Kidney (tissue), 14 donors: ENCODE results near the gene CA12. TPM values are rescaled to one million over a fixed set of nuclear protein-coding genes. Genes with fewer than 3 reads are reported as not detected.

Experiments
- DNase-seq, 5 donors: peaks; one replicate each; pipeline ENCODE4 v3.0.0-alpha.2; 2013 to 2020
- FAIRE-seq: peaks from 2 replicates; lab custom pipeline; 2012; peaks lifted over from hg19 to GRCh38; lab: Jason Lieb, UNC
- H3K27ac ChIP-seq, 2 donors: one replicate each; pipeline ENCODE4 v1.7.0; 2013; ENCODE audit warnings: low read depth in 2 of 2, low read length in 2 of 2, inconsistent platforms in 1 of 2
- H3K27me3 ChIP-seq: one replicate; pipeline ENCODE4 v1.7.1; 2013; ENCODE audit warnings: low read length, inconsistent platforms; ENCODE audit not compliant: control insufficient read depth, insufficient read depth
- H3K36me3 ChIP-seq, 3 donors: one replicate each; pipeline versions ENCODE4 v1.7.0 to v1.7.1; 2013; ENCODE audit warnings: low read length in 3 of 3, control low read depth in 1 of 3, inconsistent platforms in 1 of 3; ENCODE audit not compliant: insufficient read depth in 3 of 3, control insufficient read depth in 2 of 3
- H3K4me1 ChIP-seq, 3 donors: one replicate each; pipeline versions ENCODE4 v1.7.0 to v1.7.1; 2013; ENCODE audit warnings: low read length in 3 of 3, inconsistent platforms in 1 of 3, low read depth in 1 of 3; ENCODE audit not compliant: control insufficient read depth in 2 of 3, insufficient read depth in 2 of 3
- H3K4me3 ChIP-seq, 3 donors: one replicate each; pipeline versions ENCODE4 v1.7.0 to v1.8.1; 2013; ENCODE audit warnings: low read length in 3 of 3, control low read depth in 1 of 3, inconsistent platforms in 1 of 3
- H3K9ac ChIP-seq, 3 donors: one replicate each; pipeline versions ENCODE4 v1.7.0 to v1.7.1; 2013; ENCODE audit warnings: low read length in 3 of 3, control low read depth in 1 of 3, inconsistent platforms in 1 of 3
- H3K9me3 ChIP-seq, 3 donors: one replicate each; pipeline versions ENCODE4 v1.7.0 to v1.7.1; 2013; ENCODE audit warnings: low read length in 3 of 3, control low read depth in 1 of 3, inconsistent platforms in 1 of 3; ENCODE audit not compliant: control insufficient read depth in 2 of 3, insufficient read depth in 1 of 3
- intact Hi-C: fragments of 100-400 bp; cut with DNase I; formaldehyde crosslinking; loops from one replicate; pipeline ENCODE4 v1.11.1; 2022
- polyA plus RNA-seq: library from polyadenylated mRNA; stranded (reverse); fragments of 350-450 nt; fragmentation: Illumina TruSeq; extraction: RNeasy Lipid Tissue Mini Kit (QIAGEN cat#74804); gene quantifications from one replicate; pipeline ENCODE4 v1.2.3, GENCODE V29; 2014; ENCODE audit warnings: low read depth, low replicate concordance; ENCODE audit not compliant: insufficient read depth
- total RNA-seq: library from RNA; stranded (reverse); fragmentation: NEBNext Ultra II Directional; extraction: Animal tissue kit (Norgen Biotek cat#: 25700); gene quantifications from one replicate; pipeline ENCODE4 v1.2.1, GENCODE V29; 2021
- TF ChIP-seq, protein P1 (sequence below): IDR thresholded peaks from 3 replicates; pipeline ENCODE4 v1.5.1; 2012; ENCODE audit warnings: mild to moderate bottlenecking, moderate library complexity, borderline replicate concordance; ENCODE audit not compliant: insufficient read depth; ENCODE audit errors: extremely low read depth
- donor health status: control.
- donor health status: control.
- donor health status: control.
- donor health status: control.
- donor health status: control.
- donor health status: DM: yes; HTN: yes; CAD: no.
- donor health status: Normal renal cell carcinoma (clear cell type).

CA12 gene
- total and polyA plus RNA-seq, 2 donors from 2014 or later, result 237 to 242 TPM

DNA sequence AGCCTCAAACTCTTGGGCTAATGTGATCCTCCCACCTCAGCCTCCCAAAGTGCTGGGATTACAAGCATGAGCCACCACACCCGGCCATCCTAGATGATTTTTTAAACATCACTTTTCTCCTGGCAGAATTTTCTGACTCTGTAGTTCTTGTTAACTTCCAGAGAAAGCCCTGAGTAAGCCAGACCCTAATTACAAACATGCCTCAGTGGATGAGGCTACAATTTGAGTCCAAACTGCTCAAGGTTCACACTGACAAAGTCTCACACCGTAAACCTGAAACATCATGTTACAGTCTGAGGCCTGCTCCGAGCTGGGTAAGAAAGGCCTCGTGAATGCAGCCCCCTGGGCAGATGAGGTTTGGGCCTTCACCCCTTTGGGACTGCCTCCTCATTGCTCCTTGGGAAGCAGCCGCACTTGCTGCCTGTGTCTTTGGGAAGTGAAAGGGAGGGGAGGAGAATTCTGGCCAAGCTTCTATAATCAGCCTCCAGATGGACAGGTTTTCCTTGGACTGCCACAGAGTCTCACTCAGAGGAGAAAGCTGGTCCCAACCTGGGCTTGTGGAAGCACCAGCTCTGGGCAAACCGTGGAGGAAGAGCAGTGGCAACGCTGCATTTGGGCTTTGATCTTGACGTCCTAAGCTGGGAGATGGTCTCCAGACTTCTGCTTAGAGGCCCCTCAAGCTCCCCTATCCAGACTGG is 46.0 kb downstream of the CA12 start:
- H3K9ac ChIP-seq, result no peak overlapping the region
- no peaks in the 10 kb centered on the region for H3K27me3 ChIP-seq
- DNase-seq (no peak), FAIRE-seq (no peak)
- H3K4me1 ChIP-seq, result peaks cover 0 to 5% (median 0%) of the 10 kb centered on the region in 3 donors
- TF ChIP-seq, protein P1, sequence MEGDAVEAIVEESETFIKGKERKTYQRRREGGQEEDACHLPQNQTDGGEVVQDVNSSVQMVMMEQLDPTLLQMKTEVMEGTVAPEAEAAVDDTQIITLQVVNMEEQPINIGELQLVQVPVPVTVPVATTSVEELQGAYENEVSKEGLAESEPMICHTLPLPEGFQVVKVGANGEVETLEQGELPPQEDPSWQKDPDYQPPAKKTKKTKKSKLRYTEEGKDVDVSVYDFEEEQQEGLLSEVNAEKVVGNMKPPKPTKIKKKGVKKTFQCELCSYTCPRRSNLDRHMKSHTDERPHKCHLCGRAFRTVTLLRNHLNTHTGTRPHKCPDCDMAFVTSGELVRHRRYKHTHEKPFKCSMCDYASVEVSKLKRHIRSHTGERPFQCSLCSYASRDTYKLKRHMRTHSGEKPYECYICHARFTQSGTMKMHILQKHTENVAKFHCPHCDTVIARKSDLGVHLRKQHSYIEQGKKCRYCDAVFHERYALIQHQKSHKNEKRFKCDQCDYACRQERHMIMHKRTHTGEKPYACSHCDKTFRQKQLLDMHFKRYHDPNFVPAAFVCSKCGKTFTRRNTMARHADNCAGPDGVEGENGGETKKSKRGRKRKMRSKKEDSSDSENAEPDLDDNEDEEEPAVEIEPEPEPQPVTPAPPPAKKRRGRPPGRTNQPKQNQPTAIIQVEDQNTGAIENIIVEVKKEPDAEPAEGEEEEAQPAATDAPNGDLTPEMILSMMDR, result no peak
- H3K27ac ChIP-seq, result no peak overlapping the region
- intact Hi-C loops, result no loop called here
- no peak overlapping the region for H3K4me3 ChIP-seq
- peaks cover 0 to 64% (median 14%) of the 10 kb centered on the region in 3 donors for H3K36me3 ChIP-seq
- H3K9me3 ChIP-seq, result no peaks in the 10 kb centered on the region

DNA sequence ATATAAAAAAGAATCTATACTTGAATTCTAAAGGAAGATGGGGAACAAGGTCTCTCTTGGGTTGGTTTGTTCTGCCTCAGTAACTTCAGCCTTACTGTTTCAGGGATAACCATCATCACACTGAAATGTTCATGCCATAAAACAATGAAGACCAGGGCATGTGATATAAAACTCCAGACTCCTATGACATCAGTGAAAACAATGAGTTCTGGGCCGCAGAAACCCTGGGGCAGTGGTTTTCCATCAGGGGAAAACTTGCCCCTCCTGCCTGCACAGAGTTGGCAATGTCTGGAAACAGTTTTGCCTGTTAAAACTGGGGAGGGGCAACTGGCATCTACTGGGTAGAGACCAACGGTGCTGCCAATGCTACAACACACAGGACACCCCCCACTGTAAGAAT is 46.8 kb downstream of the CA12 start:
- peaks cover 0 to 64% (median 9%) of the 10 kb centered on the region in 3 donors for H3K36me3 ChIP-seq
- H3K9me3 ChIP-seq, result no peaks in the 10 kb centered on the region
- no peak overlapping the region for H3K4me3 ChIP-seq
- intact Hi-C loops, result no loop called here
- DNase-seq (no peak), FAIRE-seq (no peak)
- peaks cover 0 to 5% (median 0%) of the 10 kb centered on the region in 3 donors for H3K4me1 ChIP-seq
- no peak overlapping the region for H3K27ac ChIP-seq
- H3K9ac ChIP-seq, result no peak overlapping the region
- TF ChIP-seq, protein P1, result no peak
- no peaks in the 10 kb centered on the region for H3K27me3 ChIP-seq

DNA sequence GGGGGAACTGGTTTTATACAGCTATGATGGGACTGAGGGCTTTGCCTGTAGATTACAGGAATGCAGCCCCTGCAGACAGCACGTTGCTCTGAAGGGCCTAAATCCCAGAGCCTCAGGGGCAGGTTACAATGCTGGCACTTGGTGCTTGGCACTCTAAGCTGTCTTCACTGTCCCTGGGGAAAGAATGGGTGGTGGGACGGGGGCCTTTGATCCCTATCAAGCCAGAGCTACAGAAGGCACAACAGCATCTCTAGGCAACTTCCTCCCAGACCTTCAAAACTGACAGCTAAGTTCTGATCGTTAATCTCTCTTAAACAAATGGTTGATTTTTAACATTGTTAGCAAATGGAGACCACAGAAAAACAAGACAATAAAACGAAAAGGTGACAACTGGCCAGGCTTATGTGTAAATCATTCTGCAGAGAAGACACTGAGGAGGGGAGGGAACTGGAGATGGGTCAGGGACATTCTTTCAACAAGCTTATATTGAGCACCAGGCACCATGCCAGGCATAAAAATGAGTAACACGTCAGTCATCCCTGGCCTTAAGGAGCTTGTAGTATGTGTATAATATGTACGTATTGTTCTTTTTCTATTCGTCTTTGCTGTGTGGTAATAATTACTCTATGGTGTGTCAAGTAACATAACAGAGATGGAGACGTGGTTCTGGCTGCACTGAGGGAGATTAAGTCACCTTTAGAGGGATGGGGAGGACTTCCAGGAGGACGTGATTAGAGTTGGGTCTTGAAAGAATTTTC is 49.1 kb downstream of the CA12 start:
- no peak for FAIRE-seq
- intact Hi-C loops, result no loop called here

More for the DNA sequence above, 49.1 kb downstream of the CA12 start:
- Histone ChIP-seq H3K27ac (no peak overlapping the region), H3K36me3 (peaks cover 0 to 51% (median 5%) of the 10 kb centered on the region in 3 donors), H3K9ac (no peak overlapping the region), H3K4me1 (no peaks in the 10 kb centered on the region), H3K4me3 (no peak overlapping the region), H3K9me3 (no peaks in the 10 kb centered on the region), H3K27me3 (no peaks in the 10 kb centered on the region)
- DNase-seq, result peak in 1 of 5 donors; percentile 40
- TF ChIP-seq, protein P1, result no peak
